B cell (primary cell): ENCODE measurements around the gene GPC3. TPM values are rescaled to one million over a fixed set of nuclear protein-coding genes. Genes with fewer than 3 reads are reported as not detected.

Experiments
- ATAC-seq: fragments of 200-7000 bp; cut with Tn5 transposase; one replicate; pipeline ENCODE4 v1.10.0; 2021; ENCODE audit warnings: low read depth, mild to moderate bottlenecking, moderate number of reproducible peaks, moderate library complexity
- CTCF ChIA-PET: fragments of 350-600 bp; sonication (Branson Sonifier 250); formaldehyde crosslinking; loops from one replicate; lab custom pipeline; 2021; ENCODE audit warnings: antibody characterized with exemption, inconsistent platforms; lab: Charles Lee
- POLR2A ChIA-PET: fragments of 350-600 bp; sonication (Branson Sonifier 250); formaldehyde crosslinking; loops from one replicate; lab custom pipeline; 2021; ENCODE audit warnings: antibody characterized with exemption; lab: Charles Lee
- DNase-seq: peaks from one replicate; pipeline ENCODE4 v3.0.0; 2013
- H2AFZ ChIP-seq: 2 replicates; pipeline ENCODE4 v1.6.1; 2012; ENCODE audit warnings: mild to moderate bottlenecking, low read depth, low read length; ENCODE audit not compliant: insufficient read depth, poor library complexity, severe bottlenecking
- H3K27ac ChIP-seq, 2 donors: 1 replicate in 1 of 2; 2 replicates in 1 of 2; pipeline ENCODE4 v1.5.1; 2012 to 2013; ENCODE audit warnings: low read length in 2 of 2, mild to moderate bottlenecking in 2 of 2, moderate library complexity in 1 of 2
- H3K27me3 ChIP-seq, 4 experiments: fragments of 200-600 bp in 1 of 4; sonication (generic) in 1 of 4; replicated peaks in 1 of 4; 1 replicate in 2 of 4; 2 replicates in 2 of 4; pipeline versions ENCODE4 v1.6.1 to v1.7.0; 2013 to 2016; ENCODE audit warnings: low read length in 3 of 4, mild to moderate bottlenecking in 2 of 4, mixed read lengths in 1 of 4, moderate library complexity in 1 of 4; ENCODE audit not compliant: insufficient read depth in 4 of 4, control insufficient read depth in 3 of 4; ENCODE audit errors: control extremely low read depth in 1 of 4
- H3K36me3 ChIP-seq, 2 experiments: replicated peaks in 1 of 2; 1 replicate in 1 of 2; 2 replicates in 1 of 2; pipeline versions ENCODE4 v1.6.1 to v1.7.1; 2013; ENCODE audit warnings: low read length in 1 of 2; ENCODE audit not compliant: insufficient read depth in 2 of 2, control insufficient read depth in 1 of 2; ENCODE audit errors: control extremely low read depth in 1 of 2, extremely low read depth in 1 of 2
- H3K4me1 ChIP-seq, 2 donors: fragments of 200-600 bp in 1 of 2; sonication (generic) in 1 of 2; 1 replicate in 1 of 2; 2 replicates in 1 of 2; pipeline versions ENCODE4 v1.5.1 to v1.6.1; 2013 to 2017; ENCODE audit warnings: low read length in 2 of 2; ENCODE audit not compliant: control insufficient read depth in 2 of 2, insufficient read depth in 2 of 2
- H3K4me2 ChIP-seq: replicated peaks from 2 replicates; pipeline ENCODE3; 2012; ENCODE audit warnings: mild to moderate bottlenecking, low read depth, low read length; ENCODE audit not compliant: poor library complexity, severe bottlenecking
- H3K4me3 ChIP-seq, 5 experiments: fragments of 200-600 bp in 1 of 5; sonication (generic) in 1 of 5; 1 replicate in 3 of 5; 2 replicates in 2 of 5; pipeline versions ENCODE4 v1.5.1 to v1.7.0; 2011 to 2016; ENCODE audit warnings: low read length in 4 of 5, mild to moderate bottlenecking in 4 of 5, low read depth in 2 of 5, control low read depth in 1 of 5, moderate library complexity in 1 of 5; ENCODE audit not compliant: insufficient read depth in 1 of 5; ENCODE audit errors: control extremely low read depth in 1 of 5, extremely low read depth in 1 of 5
- H3K79me2 ChIP-seq: fragments of 200-600 bp; sonication (generic); one replicate; pipeline ENCODE4 v1.6.0; 2016; ENCODE audit warnings: low read length; ENCODE audit not compliant: control insufficient read depth, insufficient read depth
- H3K9ac ChIP-seq: fragments of 200-600 bp; sonication (generic); 2 replicates; pipeline ENCODE4 v1.6.1; 2017; ENCODE audit warnings: mild to moderate bottlenecking, low read length, moderate library complexity
- H3K9me3 ChIP-seq, 3 donors: one replicate each; pipeline versions ENCODE4 v1.6.1 to v1.7.1; 2013; ENCODE audit warnings: low read length in 2 of 3; ENCODE audit not compliant: control insufficient read depth in 2 of 3, insufficient read depth in 1 of 3; ENCODE audit errors: control extremely low read depth in 1 of 3
- H4K20me1 ChIP-seq: 2 replicates; pipeline ENCODE4 v1.6.0; 2012; ENCODE audit warnings: mild to moderate bottlenecking, low read length; ENCODE audit not compliant: insufficient read depth, control insufficient read depth, poor library complexity, severe bottlenecking
- H3K27ac Mint-ChIP-seq: one replicate; pipeline ENCODE4 v1.8.0; 2021; ENCODE audit warnings: mixed read lengths
- H3K27me3 Mint-ChIP-seq: one replicate; pipeline ENCODE4 v1.8.0; 2021; ENCODE audit warnings: mixed read lengths
- H3K4me1 Mint-ChIP-seq: one replicate; pipeline ENCODE4 v1.8.0; 2021; ENCODE audit warnings: mixed read lengths
- H3K4me3 Mint-ChIP-seq: one replicate; pipeline ENCODE4 v1.8.0; 2021; ENCODE audit warnings: mixed read lengths
- H3K9me3 Mint-ChIP-seq: one replicate; pipeline ENCODE4 v1.8.0; 2022; ENCODE audit warnings: mixed read lengths; ENCODE audit not compliant: insufficient read depth
- CTCF ChIP-seq: fragments of 200-600 bp; IDR thresholded peaks from one replicate; pipeline ENCODE4 v1.8.0; 2022; ENCODE audit warnings: antibody characterized with exemption, mild to moderate bottlenecking
- EZH2 ChIP-seq: IDR thresholded peaks from 2 replicates; pipeline ENCODE4 v1.6.1; 2012; ENCODE audit warnings: borderline replicate concordance, low read depth, mild to moderate bottlenecking, moderate library complexity, low read length; ENCODE audit not compliant: insufficient read depth, poor library complexity, severe bottlenecking
- WGBS: methylation state at CpG from one replicate; pipeline ENCODE4 v1.1.5; 2013; ENCODE audit warnings: missing lambda C conversion rate; ENCODE audit not compliant: insufficient coverage; 5-methylcytosine and 5-hydroxymethylcytosine counted together
- intact Hi-C: fragments of 100-400 bp; cut with micrococcal nuclease; formaldehyde crosslinking; loops from one replicate; pipeline ENCODE4 v1.10.0; 2022
- polyA plus RNA-seq: library from polyadenylated mRNA; depleted of rRNA; stranded (reverse); fragments of >200 nt; gene quantifications from 2 replicates; pipeline ENCODE4 v1.2.3, GENCODE V29; 2012
- total RNA-seq, 2 donors: library from RNA; stranded (reverse); fragments of 120-200 nt in 1 of 2; gene quantifications; 1 replicate in 1 of 2; 2 replicates in 1 of 2; pipeline versions ENCODE4 v1.2.3 to v1.2.4, GENCODE V29; 2013 to 2022

Gene GPC3
- total and polyA plus RNA-seq, 2 donors (not counting 1 experiment from before 2014, with no cell fraction given) = not detected

- no peak overlapping the region for H3K9ac ChIP-seq
- H4K20me1 ChIP-seq = no peaks in the 10 kb centered on the region
- H3K4me3 ChIP-seq = no peak overlapping the region
- H3K36me3 ChIP-seq = no peaks in the 10 kb centered on the region
- H3K9me3 ChIP-seq = no peaks in the 10 kb centered on the region
- Mint-ChIP-seq H3K4me1 (no peaks in the 10 kb centered on the region), H3K4me3 (no peak overlapping the region), H3K9me3 (no peaks in the 10 kb centered on the region), H3K27ac (no peak overlapping the region), H3K27me3 (no peaks in the 10 kb centered on the region)
- H3K4me1 ChIP-seq = no peaks in the 10 kb centered on the region
- WGBS = 0% methylated on average over 1 of the region's 3 CpGs
- DNase-seq (no peak), ATAC-seq (no peak)
- intact Hi-C loops = no loop called here
- ChIA-PET POLR2A (no interaction called here), CTCF (no interaction called here)
- H3K27me3 ChIP-seq = no peaks in the 10 kb centered on the region
- no peak overlapping the region for H3K27ac ChIP-seq
- no peak for TF ChIP-seq CTCF
- TF ChIP-seq EZH2 = no peak
- H2AFZ ChIP-seq = no peak overlapping the region
- no peak overlapping the region for H3K4me2 ChIP-seq
- no peaks in the 10 kb centered on the region for H3K79me2 ChIP-seq
Observed at GRCh38 chrX:133681421-133681820, 304.0 kb downstream of the GPC3 start.

GRCh38 chrX:133677123-133678063 is 308.0 kb downstream of the GPC3 start:
- Histone ChIP-seq H3K27ac (no peak overlapping the region), H3K9ac (no peak overlapping the region), H3K79me2 (no peaks in the 10 kb centered on the region), H3K9me3 (no peaks in the 10 kb centered on the region), H3K4me2 (no peak overlapping the region), H3K4me3 (no peak overlapping the region), H3K27me3 (no peaks in the 10 kb centered on the region), H3K36me3 (no peaks in the 10 kb centered on the region), H3K4me1 (no peaks in the 10 kb centered on the region), H2AFZ (no peak overlapping the region), H4K20me1 (no peaks in the 10 kb centered on the region)
- DNase-seq = no peak
- H3K27me3 Mint-ChIP-seq = no peaks in the 10 kb centered on the region
- CTCF ChIA-PET = no interaction called here
- no peak overlapping the region for H3K27ac Mint-ChIP-seq
- 93% methylated on average over 2 of the region's 6 CpGs for WGBS
- TF ChIP-seq EZH2 (no peak), CTCF (no peak)
- no peak for ATAC-seq
- no peaks in the 10 kb centered on the region for H3K4me1 Mint-ChIP-seq
- POLR2A ChIA-PET = no interaction called here
- no peak overlapping the region for H3K4me3 Mint-ChIP-seq
- intact Hi-C loops = no loop called here
- H3K9me3 Mint-ChIP-seq = no peaks in the 10 kb centered on the region
